ENCODE measurements around the gene SLC27A5.
A peak's percentile ranks its signal among the peaks of the same experiment; 100 is the strongest.
"Not testable (repeated sequence)": the region's sequence is repeated elsewhere in the genome, so short reads cannot be mapped to it uniquely, and the experiment has no call there.

Gene SLC27A5

DNA sequence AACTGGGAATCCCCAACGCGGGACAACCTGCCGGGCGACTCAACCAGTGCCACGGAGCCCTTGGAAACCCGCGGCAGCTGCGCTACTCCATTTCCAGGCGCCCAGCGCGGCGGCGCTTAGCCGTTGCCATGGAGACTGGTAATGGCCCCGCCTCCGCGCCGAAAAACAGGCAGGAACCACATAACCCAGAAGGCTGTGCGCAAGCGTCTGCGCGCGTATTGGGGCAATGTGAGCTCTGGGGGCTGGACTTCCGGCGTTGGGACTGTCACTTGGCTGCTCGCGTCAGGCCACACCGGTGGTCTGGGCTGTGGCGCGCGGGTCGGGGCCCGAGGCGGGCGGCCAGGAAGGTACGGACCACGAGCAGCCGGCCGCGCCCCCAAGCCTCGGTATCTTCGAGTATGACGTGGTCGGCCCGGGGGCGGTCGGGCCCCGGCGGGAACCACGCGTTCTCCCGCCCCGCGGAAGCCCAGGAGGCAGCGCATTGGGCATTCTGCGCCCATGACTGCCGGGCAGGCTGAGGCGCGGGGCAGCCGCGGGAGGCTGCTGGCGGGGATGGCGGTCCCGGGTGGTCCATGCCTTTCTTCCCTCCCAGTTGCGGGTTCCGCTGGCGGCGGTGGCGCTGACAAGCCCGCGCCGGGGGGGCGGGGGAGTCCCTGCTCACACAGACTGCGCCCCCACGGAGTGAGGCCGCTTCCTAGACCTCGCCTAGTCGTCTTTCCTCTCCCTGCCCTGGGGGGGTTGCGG lies 60.3 kb downstream of the SLC27A5 start, which contains the start of gene ZNF324B:
Gene ZNF324B, plus strand, starts transcription at position 265 of the 744 bp plus-strand sequence. CDS start 2,080 bp downstream, outside the sequence.
- H3K27ac ChIP-seq (ENCODE audit: low read depth, low read length): no peak within 1 kb of the TSS
- peak within 1 kb of the TSS; percentile 61 for H3K9ac ChIP-seq (ENCODE audit: low read length)
- H3K9me3 ChIP-seq (ENCODE audit: control insufficient read depth, insufficient read depth, low read depth, low read length): peaks cover 25% of the 10 kb centered on the region
- H3K36me3 ChIP-seq (ENCODE audit: control insufficient read depth, insufficient read depth, low read length): peaks cover 5% of the 10 kb centered on the region
- no peaks in the 10 kb centered on the region for H3K4me1 ChIP-seq (ENCODE audit: control insufficient read depth, insufficient read depth, low read length)
- H3K4me3 ChIP-seq (ENCODE audit: low read depth, low read length): peak within 1 kb of the TSS; percentile 87
- peaks cover 23% of the 10 kb centered on the region for H3K27me3 ChIP-seq (ENCODE audit: control insufficient read depth, insufficient read depth, low read length)

DNA sequence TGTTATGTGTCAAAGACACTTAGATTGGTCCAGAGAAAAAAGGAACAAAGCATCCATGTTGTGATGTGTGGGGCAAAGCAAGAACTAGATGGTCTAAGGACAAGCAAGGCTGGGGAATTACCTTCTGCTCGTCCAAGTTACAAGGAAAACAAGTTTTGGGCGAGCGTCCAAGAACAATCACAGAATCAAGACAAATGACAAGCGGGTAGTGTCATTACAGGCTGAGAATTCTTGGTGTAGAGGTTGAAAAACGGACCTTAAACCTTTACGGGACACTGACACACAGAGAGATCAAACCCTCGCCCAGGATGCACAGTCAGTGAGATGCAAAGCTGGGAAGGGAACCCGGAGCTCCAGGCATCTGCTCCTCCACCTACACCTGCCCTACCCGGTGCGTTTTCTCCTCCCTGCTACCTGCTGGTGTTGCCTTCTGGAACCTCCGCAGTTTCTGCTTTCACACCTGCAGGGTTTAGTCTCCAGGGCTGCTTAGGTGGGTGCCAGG lies 60.9 kb downstream of the SLC27A5 start:
- Histone ChIP-seq H3K36me3 (ENCODE audit: control insufficient read depth, insufficient read depth, low read length) (peaks cover 2% of the 10 kb centered on the region; the same call in 1 of the 2 replicates), H3K4me1 (ENCODE audit: control insufficient read depth, insufficient read depth, low read length) (no peaks in the 10 kb centered on the region), H3K9ac (ENCODE audit: low read length) (peak overlapping the region; percentile 7), H3K27ac (ENCODE audit: low read depth, low read length) (no peak overlapping the region), H3K27me3 (ENCODE audit: control insufficient read depth, insufficient read depth, low read length) (peaks cover 27% of the 10 kb centered on the region), H3K9me3 (ENCODE audit: control insufficient read depth, insufficient read depth, low read depth, low read length) (peaks cover 28% of the 10 kb centered on the region), H3K4me3 (ENCODE audit: low read depth, low read length) (peak overlapping the region; percentile 87)

DNA sequence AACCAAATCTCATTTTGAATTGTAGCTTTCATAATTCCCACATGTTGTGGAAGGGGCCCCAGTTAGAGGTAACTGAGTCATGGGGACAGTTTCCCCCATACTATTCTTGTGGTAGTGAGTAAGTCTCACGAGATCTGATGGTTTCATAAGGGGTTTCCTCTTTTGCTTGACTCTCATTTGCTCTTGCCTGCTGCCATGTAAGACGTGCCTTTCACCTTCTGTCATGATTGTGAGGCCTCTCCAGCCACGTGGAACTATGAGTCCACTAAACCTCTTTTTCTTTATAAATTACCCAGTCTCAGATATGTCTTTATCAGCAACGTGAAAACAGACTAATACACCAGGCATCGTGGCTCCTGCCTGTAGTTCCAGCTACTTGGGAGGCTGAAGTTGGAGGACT lies 61.8 kb downstream of the SLC27A5 start:
- Histone ChIP-seq H3K9me3 (ENCODE audit: control insufficient read depth, insufficient read depth, low read depth, low read length) (peaks cover 28% of the 10 kb centered on the region), H3K27me3 (ENCODE audit: control insufficient read depth, insufficient read depth, low read length) (peaks cover 27% of the 10 kb centered on the region)
- not testable (repeated sequence) for H3K36me3 ChIP-seq (ENCODE audit: control insufficient read depth, insufficient read depth, low read length); H3K4me3 ChIP-seq (ENCODE audit: low read depth, low read length); H3K9ac ChIP-seq (ENCODE audit: low read length); H3K27ac ChIP-seq (ENCODE audit: low read depth, low read length); H3K4me1 ChIP-seq (ENCODE audit: control insufficient read depth, insufficient read depth, low read length)

DNA sequence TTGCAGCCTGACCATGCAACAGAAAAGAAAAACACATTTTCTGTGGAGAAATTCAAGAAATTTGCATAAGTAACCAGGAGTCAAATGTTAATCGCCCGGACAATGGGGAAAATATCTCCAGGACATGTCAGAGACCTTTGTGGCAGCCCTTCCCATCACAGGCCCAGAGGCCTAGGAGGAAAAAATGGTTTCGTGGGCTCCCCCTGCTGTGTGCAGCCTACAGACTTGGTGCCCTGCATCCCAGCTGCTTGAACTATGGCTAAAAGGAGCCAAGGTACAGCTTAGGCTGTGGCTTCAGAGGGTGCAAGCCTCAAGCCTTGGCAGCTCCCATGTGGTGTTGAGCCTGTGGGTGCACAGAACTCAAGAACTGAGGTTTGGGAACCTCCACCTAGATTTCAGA lies 62.9 kb downstream of the SLC27A5 start:
- H3K9me3 ChIP-seq (ENCODE audit: control insufficient read depth, insufficient read depth, low read depth, low read length): peaks cover 28% of the 10 kb centered on the region
- H3K9ac ChIP-seq (ENCODE audit: low read length); H3K27ac ChIP-seq (ENCODE audit: low read depth, low read length); H3K4me3 ChIP-seq (ENCODE audit: low read depth, low read length); H3K36me3 ChIP-seq (ENCODE audit: control insufficient read depth, insufficient read depth, low read length); H3K4me1 ChIP-seq (ENCODE audit: control insufficient read depth, insufficient read depth, low read length): not testable (repeated sequence)
- H3K27me3 ChIP-seq (ENCODE audit: control insufficient read depth, insufficient read depth, low read length): peaks cover 32% of the 10 kb centered on the region
